GM12875 (cell line): Measurements from ENCODE around the gene TTC38.

Source experiments
- H3K4me3 ChIP-seq: one replicate; pipeline ENCODE4 v1.5.1; 2011; ENCODE audit warnings: low read depth, low read length, control low read depth
- TF ChIP-seq, protein P1 (sequence below): IDR thresholded peaks from 2 replicates; pipeline ENCODE4 v1.5.1; 2011; ENCODE audit warnings: low read depth, mild to moderate bottlenecking, control low read depth, inconsistent platforms, low read length, moderate library complexity, borderline replicate concordance; ENCODE audit not compliant: insufficient read depth

The TTC38 gene

DNA sequence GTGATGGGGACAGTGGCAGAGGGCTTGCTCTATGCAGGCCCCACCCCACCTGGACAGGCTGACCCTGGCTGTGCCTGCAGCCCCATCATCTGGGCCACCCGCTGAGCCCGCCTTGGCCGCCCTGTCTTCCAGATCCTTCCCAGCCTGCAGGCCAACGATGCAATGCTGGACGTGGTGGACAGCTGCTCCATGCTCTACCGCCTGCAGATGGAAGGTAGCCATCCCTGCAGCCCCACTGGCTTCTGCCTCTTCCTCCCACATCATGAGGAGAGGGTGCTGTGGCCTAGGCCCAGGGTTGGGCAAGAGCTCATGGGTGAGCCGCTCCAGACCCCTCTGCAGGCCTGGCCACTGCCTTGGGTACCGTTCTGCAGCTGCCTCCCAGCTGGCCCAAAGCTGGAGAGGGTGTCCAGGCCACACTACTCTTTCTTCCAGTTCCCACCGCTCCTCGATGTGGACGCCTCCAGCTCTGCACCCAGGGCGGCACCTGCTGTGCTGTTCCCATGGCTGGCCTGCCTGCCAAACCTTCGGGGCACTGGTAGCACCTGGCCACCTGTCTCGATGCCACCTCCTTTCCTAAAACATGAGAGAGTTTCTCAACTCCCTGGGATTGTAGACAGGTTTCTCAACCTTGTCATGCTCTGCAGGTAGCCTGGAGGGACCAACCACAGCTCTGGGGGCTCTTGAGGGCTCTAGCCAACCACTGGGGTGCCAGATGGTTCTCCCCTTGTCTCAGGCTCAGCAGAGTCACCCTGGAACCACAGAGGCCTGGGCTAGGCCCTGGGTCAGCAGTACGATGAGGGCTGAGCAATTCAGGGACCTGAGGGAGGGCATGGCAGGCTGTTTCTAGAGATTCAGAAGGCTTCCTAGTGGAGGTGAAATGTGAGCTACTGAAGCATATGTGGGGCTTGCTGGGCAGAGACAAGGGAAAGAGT lies 19.4 kb downstream of the TTC38 start:
- TF ChIP-seq, protein P1, sequence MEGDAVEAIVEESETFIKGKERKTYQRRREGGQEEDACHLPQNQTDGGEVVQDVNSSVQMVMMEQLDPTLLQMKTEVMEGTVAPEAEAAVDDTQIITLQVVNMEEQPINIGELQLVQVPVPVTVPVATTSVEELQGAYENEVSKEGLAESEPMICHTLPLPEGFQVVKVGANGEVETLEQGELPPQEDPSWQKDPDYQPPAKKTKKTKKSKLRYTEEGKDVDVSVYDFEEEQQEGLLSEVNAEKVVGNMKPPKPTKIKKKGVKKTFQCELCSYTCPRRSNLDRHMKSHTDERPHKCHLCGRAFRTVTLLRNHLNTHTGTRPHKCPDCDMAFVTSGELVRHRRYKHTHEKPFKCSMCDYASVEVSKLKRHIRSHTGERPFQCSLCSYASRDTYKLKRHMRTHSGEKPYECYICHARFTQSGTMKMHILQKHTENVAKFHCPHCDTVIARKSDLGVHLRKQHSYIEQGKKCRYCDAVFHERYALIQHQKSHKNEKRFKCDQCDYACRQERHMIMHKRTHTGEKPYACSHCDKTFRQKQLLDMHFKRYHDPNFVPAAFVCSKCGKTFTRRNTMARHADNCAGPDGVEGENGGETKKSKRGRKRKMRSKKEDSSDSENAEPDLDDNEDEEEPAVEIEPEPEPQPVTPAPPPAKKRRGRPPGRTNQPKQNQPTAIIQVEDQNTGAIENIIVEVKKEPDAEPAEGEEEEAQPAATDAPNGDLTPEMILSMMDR, result no peak

DNA sequence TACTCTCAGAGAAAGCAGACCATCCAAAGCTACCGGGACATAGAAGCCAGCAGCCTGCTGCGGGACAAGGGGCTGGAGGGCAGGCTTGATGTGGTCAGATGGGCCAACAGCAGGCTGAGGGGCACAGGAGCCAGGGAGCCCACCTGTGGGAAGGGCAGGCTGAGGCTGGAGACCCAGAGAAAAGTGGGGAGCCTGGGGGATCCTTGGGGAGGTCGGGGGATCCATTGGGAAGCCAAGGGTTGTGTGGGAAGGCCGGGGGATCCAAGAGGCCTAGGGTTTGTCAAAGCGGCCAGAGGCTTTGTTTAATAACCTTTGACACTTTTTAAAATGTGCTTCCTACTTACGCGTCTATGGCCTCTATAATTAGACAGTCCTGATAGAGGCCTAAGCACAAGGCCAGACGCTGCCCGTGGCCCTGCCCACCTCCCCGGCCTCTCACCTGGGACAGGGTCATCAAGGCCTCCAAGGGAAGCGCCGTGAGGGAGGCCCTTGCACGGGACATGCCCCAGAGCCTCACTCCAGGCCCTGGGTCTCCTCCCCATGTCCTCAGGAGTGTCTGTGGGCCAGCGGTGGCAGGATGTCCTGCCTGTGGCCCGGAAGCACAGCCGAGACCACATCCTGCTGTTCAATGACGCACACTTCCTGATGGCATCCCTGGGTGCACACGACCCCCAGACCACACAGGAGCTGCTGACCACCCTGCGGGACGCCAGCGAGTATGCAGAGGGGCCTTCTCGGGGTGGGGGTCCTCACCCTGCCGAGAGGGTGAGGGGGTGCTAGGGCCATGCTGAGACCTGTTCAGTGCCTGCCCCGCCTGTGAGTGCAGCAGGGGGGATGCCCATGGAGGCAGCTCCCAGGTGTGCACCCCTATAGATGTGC lies 20.3 kb downstream of the TTC38 start:
- H3K4me3 ChIP-seq, result peak overlapping the region; percentile 68
- TF ChIP-seq, protein P1, result no peak

More for the DNA sequence above, 19.4 kb downstream of the TTC38 start:
- peak overlapping the region; percentile 68 for H3K4me3 ChIP-seq

DNA sequence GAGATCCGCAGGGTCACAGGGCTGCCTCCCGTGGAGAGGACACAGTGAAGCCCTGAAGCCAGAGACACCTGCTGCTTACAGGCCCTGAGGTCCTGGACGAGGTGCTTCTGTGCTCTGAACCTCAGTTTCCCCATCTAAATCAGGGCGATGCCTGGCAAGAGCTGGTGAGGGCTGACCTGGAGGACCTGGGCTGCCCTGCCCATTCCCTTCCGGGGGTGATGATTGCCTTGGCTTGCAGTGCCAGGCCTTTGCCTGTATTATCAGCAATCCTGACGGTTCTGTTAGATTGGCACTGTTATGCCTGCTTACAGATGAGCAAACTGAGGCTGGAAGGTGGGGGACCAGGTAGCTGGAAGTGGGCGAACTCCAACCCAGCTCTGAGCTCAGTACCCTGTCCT lies 21.0 kb downstream of the TTC38 start:
- TF ChIP-seq, protein P1, result no peak
- no peak overlapping the region for H3K4me3 ChIP-seq

DNA sequence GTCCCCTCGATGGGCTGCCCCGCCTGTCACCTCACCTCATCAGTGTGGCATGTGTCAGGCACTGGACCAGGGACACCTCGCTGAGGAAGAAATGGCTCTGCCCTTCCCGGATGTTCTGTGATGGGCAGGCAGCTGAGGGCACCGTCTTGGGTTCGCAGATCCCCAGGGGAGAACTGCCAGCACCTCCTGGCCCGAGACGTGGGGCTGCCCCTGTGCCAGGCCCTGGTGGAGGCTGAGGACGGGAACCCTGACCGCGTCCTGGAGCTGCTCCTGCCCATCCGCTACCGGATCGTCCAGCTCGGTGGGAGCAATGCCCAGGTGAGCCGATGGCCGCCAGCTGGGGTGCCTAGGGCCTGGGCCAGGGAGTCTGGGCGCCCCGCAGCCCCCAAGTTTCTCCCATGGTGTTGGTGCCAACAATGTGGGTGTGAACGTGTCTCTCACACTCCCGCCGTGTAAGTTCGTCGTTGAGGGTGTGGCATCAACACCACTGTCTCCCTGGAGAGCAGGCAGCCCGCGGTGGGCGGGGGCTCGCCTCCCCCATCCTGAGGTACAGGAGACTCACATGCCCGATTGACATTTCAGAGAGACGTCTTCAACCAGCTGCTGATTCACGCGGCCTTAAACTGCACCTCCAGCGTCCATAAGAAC lies 21.6 kb downstream of the TTC38 start:
- TF ChIP-seq, protein P1, result no peak

DNA sequence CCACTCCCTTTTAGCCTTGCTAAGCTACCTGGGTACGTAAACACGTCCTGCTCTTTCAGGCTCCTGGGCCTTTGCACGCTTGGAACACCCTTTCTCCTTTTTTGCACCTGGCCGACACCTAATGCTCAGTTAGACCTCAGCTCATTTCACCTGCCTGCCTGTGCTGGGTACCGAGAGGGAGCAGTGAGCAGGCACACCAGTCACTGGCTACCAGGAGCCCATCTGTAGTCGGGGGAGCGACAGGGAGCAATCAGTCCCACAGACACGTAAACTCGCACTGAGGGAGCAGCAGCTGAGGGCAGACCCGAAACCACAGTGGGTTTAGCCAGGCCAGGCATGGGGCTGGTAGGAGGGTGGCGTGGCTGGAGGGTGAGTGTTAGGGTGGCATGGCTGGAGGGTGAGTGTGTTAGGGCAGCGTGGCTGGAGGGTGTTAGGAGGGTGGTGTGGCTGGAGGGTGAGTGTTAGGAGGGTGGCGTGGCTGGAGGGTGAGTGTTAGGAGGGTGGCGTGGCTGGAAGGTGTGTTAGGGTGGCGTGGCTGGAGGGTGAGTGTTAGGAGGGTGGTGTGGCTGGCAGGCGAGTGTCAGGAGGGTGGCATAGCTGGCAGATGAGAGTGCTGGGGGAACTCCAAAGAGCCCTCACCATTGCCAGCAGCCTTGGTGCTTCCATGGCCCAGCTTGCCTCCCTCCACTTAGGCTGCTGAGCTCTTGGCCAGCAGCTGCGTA lies 22.5 kb downstream of the TTC38 start:
- no peak overlapping the region for H3K4me3 ChIP-seq
- TF ChIP-seq, protein P1, result no peak

More for the DNA sequence above, 21.6 kb downstream of the TTC38 start:
- no peak overlapping the region for H3K4me3 ChIP-seq
